HG02884 (cell line): ENCODE measurements around the gene PTPRD.

Experiments
- ATAC-seq: cut with Tn5 transposase; IDR thresholded peaks from one replicate; pipeline ENCODE4 v1.9.1; 2021; ENCODE audit warnings: mild to moderate bottlenecking, moderate library complexity; ENCODE audit not compliant: unreplicated experiment

PTPRD gene

GRCh38 chr9:9778293-9778692, 834.5 kb downstream of the PTPRD start:
- no peak for ATAC-seq

- ATAC-seq, result no peak
These were observed 838.3 kb downstream of the PTPRD start for GRCh38 chr9:9774471-9774870.

- no peak for ATAC-seq
These were observed 841.5 kb downstream of the PTPRD start for GRCh38 chr9:9771314-9771713.

DNA sequence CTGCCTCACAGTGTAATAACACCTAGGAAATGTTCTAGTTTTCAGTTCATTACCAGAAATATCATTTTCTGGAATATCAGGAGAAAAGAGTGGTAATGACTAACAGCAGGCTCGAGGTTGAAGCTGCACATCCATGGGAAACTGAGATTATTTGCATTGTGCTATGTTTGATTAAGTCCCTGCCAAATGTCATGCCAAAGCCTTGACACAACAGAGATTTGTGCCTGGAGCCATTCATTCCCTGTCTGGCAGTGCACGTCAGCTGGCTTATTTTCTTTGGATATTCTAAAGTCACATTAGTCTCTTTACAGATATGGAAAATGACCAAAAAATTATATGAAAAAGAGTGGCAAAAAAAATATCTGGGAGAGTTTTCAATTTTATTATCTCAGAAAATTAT, 848.0 kb downstream of the PTPRD start:
- no peak for ATAC-seq

GRCh38 chr9:9754186-9754585, 858.6 kb downstream of the PTPRD start:
- ATAC-seq, result no peak

DNA sequence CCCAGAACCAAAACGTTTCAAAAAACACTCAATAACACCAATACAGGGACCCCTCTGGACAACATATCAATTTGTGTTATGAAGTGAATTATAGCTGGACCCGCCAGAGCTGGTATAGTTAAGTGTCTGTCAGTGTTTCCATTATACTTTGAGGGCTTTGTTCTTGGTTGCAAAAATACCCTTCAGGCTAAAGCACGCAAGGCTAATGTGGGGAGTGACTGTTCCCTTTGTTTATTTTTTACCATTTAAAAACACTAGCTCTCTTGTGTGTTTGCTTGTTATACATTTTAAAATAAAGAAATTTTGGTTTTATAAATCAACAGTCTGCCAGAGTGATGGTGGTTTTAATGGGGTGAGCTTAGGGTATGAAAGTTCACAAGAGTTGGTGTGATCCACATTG, 859.5 kb downstream of the PTPRD start:
- ATAC-seq, result no peak

DNA sequence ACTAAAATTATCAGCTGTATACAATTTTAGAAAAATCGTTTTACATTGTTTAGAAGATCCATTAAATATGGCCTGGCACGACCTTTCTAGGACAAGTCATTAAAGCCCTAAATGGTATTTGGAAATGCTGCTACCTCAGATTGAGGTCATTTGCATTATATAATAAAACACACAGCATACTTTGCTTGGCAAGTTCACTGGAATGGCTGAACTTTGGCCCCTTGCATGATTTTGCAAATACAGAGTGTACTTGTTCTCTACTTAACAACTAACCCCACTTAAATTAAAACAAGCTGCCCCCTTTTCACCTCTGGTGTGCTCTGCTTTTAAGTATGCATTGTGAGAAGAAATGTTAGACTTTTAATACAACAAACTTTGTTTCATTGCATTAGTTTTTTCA, 860.1 kb downstream of the PTPRD start:
- no peak for ATAC-seq

- no peak for ATAC-seq
These were observed 860.8 kb downstream of the PTPRD start for GRCh38 chr9:9751996-9752395.

- no peak for ATAC-seq
These were observed 862.1 kb downstream of the PTPRD start for GRCh38 chr9:9750719-9751118.

- no peak for ATAC-seq
These were observed 863.2 kb downstream of the PTPRD start for GRCh38 chr9:9749591-9749990.

DNA sequence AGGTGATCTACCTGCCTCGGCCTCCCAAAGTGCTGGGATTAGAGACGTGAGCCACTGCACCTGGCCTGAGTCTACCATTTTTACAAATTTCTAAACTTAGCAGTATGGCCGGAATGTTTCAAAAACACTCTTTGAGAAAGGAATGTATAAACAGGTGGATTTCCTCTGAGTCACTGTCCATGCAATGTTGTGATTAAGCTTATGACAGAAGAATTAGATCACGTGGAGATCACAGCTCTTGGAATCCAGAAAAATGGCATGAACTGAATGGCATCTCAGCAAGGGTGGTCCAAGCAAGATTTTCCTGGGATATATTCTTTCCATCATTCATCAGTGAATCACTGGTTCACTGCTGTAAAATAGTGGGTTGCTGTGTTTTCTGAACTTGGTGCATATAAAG, 865.0 kb downstream of the PTPRD start:
- no peak for ATAC-seq

- ATAC-seq, result no peak
These were observed 866.0 kb downstream of the PTPRD start for GRCh38 chr9:9746826-9747225.

GRCh38 chr9:9743822-9744221, 869.0 kb downstream of the PTPRD start:
- ATAC-seq, result no peak

DNA sequence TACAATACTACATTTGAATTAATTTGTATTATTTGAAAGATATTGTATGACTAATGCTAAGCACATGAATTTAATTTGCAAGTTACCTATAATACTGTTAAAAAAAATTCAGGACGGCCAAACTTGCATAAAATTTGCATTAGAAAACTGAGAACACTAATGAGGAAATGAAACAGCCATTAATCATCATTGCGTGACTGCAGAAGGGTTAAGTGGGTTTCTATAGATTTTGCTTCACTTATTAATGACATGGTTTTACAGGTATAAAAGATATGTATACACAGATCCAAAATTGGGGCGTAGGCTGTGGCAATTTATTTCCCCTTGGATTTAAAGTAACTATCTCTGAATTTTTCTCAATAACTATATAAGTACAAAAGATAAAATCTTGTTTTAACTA, 882.6 kb downstream of the PTPRD start:
- ATAC-seq, result no peak

DNA sequence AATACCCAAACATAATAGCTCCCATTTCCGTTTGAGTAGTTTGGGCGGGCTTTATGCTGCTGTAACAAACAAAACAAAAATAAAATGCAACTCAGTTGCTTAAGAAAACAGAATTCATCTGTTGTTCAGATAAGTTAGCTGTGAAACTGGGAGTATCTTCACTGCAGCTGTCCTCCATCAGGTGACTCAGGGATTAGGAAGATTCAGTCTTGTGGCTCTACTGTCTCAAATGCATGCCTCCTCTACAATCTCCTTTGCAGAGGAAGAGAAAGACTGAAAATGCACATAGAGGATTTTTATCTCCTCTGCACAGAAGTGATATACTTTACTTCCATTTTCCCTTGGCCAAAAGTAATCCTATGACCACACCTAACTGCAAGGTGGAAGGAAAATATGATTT, 883.7 kb downstream of the PTPRD start:
- ATAC-seq, result no peak

GRCh38 chr9:9719373-9720112, 893.3 kb downstream of the PTPRD start:
- no peak for ATAC-seq

DNA sequence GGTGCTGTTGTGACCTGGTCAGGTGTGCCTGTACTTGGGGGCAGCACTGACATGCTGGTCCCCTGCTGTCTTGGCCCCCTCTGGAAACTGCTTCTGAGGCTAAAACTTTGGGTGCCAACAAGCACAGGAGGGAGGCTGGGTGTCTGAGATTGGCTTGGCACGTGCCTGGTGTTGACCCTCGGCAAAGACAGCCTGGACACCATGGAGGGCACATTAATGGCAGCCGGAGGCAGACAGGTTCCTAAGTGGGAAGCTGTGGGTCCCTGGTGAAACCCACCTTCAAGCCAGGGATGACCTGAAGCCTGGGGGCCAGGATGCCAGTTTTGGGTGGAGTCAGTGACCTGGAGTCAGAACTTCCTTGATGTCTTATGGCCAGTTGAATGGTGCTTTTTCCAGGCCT, 894.1 kb downstream of the PTPRD start:
- no peak for ATAC-seq

DNA sequence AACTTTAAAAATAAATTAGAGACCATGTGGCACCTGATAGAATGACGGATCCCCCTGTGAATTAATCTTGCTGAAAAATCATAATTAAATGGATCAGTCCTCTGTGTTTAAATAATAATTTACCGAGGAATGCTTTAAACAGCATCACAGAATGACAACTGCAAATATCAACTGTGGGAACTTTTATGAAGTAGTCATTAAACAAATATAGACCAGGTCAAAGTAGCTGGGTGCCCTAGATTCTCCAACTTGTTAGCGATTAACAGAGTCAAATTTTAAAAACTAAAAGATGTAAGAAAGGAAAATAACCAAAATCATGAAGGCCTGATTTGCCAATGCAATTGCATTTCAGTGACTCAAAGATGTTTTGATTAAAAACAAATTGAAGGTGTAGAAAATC, 933.4 kb downstream of the PTPRD start:
- no peak for ATAC-seq

- no peak for ATAC-seq
These were observed 938.3 kb downstream of the PTPRD start for GRCh38 chr9:9674461-9674860.

DNA sequence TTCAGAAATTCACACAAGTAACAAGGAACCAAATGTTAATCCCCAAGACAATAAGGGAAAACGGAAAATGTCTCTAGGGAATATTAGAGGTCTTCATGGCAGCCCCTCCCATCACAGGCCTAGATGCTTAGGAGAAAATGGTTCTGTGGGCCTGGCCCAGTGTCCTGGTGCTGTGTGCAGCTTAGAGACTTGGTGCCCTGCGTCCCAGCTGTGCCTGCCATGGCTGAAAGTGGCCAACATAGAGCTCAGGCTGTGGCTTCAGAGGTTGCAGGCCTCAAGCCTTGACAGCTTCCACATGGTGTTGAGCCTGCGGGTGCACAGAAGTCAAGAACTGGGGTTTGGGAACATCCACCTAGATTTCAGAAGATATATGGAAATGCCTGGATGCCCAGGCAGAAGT, 942.3 kb downstream of the PTPRD start:
- no peak for ATAC-seq

DNA sequence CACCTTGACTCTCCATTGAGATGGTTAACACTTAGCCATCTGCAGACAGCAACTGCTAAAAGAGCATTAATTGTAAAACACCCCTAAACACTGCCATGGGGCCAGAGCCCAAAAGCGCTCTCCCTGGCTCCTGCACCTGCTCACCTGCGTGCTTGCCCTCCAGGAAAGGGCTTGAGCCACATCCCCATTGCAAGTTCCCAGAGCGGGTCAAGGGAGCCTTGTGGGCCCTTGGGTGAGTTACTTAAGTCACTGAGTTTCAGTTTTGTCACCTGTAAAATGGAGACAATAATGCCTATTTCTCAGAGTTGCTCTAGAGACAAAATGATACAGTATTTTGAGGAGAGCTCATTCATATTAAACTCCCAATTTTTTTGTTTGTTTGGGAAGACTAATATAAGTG, 967.8 kb downstream of the PTPRD start:
- ATAC-seq, result no peak

DNA sequence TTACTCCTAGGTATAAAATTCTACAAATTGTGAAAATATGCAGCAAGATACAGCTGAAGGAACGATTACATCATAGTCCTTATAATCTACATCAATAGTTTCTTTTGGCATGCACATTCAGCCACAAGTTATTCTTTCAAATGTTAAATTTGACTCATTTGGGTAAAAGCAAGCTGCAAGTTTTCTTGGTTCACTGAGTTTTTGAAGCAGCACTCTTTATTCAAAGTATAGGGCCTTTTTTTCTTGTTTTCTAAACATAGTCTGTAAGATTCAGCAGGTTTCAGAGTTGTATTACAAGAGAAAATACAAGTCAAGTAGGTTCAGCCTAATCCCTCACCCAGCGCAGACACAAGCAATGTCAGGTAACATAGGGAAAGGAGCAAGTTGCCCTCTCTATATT, 981.5 kb downstream of the PTPRD start:
- ATAC-seq, result peak; percentile 56

GRCh38 chr9:9625248-9625647, 987.6 kb downstream of the PTPRD start:
- no peak for ATAC-seq
